ENCODE results near the gene PCBP3. TPM values are rescaled to one million over a fixed set of nuclear protein-coding genes. Genes with fewer than 3 reads are reported as not detected.

Gene PCBP3
- total and polyA plus RNA-seq, 2 of the 13 experiments (the other 11 are each of a cell fraction or from before 2014, with no cell fraction given): not detected

GRCh38 chr21:45800339-45801080, 157.0 kb downstream of the PCBP3 start (continued):
- peak; percentile 25; the same call in 1 of the 2 replicates for TF ChIP-seq MED1 (CRISPR knock-in tag; IDR thresholded peaks at IDR 0.05)
- TF ChIP-seq ZNF230 (CRISPR knock-in tag; IDR thresholded peaks at IDR 0.05): no peak
- peak; percentile 81 for TF ChIP-seq HNF4A (CRISPR knock-in tag; IDR thresholded peaks at IDR 0.05)
- TF ChIP-seq, protein P1, sequence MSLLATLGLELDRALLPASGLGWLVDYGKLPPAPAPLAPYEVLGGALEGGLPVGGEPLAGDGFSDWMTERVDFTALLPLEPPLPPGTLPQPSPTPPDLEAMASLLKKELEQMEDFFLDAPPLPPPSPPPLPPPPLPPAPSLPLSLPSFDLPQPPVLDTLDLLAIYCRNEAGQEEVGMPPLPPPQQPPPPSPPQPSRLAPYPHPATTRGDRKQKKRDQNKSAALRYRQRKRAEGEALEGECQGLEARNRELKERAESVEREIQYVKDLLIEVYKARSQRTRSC (CRISPR knock-in tag; IDR thresholded peaks at IDR 0.05; ENCODE audit: low read depth): no peak
- no peak for TF ChIP-seq ZNF777 (CRISPR knock-in tag; IDR thresholded peaks at IDR 0.05)
- TF ChIP-seq SP1 (IDR thresholded peaks at IDR 0.05): no peak
- TF ChIP-seq SP1 (CRISPR knock-in tag; IDR thresholded peaks at IDR 0.05): no peak
- TF ChIP-seq HMGA1 (CRISPR knock-in tag; conservative IDR thresholded peaks at IDR 0.05): no peak
- TF ChIP-seq ARID2 (CRISPR knock-in tag; IDR thresholded peaks at IDR 0.05; ENCODE audit: borderline replicate concordance): no peak
- TF ChIP-seq HOXD1 (CRISPR knock-in tag; IDR thresholded peaks at IDR 0.05): no peak
- TF ChIP-seq RXRA (CRISPR knock-in tag; IDR thresholded peaks at IDR 0.05): no peak
- TF ChIP-seq HOMEZ (CRISPR knock-in tag; IDR thresholded peaks at IDR 0.05; ENCODE audit: low read depth): no peak
- peak; percentile 23; the same call in 1 of the 2 replicates for TF ChIP-seq ZFP91 (CRISPR knock-in tag; IDR thresholded peaks at IDR 0.05; ENCODE audit: borderline replicate concordance)
- TF ChIP-seq, protein P2, sequence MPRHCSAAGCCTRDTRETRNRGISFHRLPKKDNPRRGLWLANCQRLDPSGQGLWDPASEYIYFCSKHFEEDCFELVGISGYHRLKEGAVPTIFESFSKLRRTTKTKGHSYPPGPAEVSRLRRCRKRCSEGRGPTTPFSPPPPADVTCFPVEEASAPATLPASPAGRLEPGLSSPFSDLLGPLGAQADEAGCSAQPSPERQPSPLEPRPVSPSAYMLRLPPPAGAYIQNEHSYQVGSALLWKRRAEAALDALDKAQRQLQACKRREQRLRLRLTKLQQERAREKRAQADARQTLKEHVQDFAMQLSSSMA (CRISPR knock-in tag; IDR thresholded peaks at IDR 0.05): no peak
- no peak for TF ChIP-seq ZMYM3 (CRISPR knock-in tag; IDR thresholded peaks at IDR 0.05)
- no peak for TF ChIP-seq ZBTB21 (CRISPR knock-in tag; IDR thresholded peaks at IDR 0.05)
- no peak for TF ChIP-seq ARHGAP35 (CRISPR knock-in tag; IDR thresholded peaks at IDR 0.05; ENCODE audit: borderline replicate concordance)
- no peak for TF ChIP-seq ZNF414 (CRISPR knock-in tag; IDR thresholded peaks at IDR 0.05)
- no peak for TF ChIP-seq YEATS4 (CRISPR knock-in tag; IDR thresholded peaks at IDR 0.05; ENCODE audit: borderline replicate concordance)
- no peak for TF ChIP-seq ELF4 (CRISPR knock-in tag; IDR thresholded peaks at IDR 0.05; ENCODE audit: borderline replicate concordance)
- no peak for TF ChIP-seq BORCS8-MEF2B (CRISPR knock-in tag; IDR thresholded peaks at IDR 0.05)
- TF ChIP-seq ZNF800 (CRISPR knock-in tag; IDR thresholded peaks at IDR 0.05): peak; percentile 64; the same call in 1 of the 2 replicates
- no peak for TF ChIP-seq ZNF354B (CRISPR knock-in tag; IDR thresholded peaks at IDR 0.05)
- TF ChIP-seq KLF11 (CRISPR knock-in tag; IDR thresholded peaks at IDR 0.05): no peak
- TF ChIP-seq ZKSCAN5 (CRISPR knock-in tag; IDR thresholded peaks at IDR 0.05): no peak

Measured in HepG2 (cell line).